ENCODE data around the gene ADAMTS6. TPM values are rescaled to one million over a fixed set of nuclear protein-coding genes. Genes with fewer than 3 reads are reported as not detected.

Gene ADAMTS6
- total and polyA plus RNA-seq, 2 experiments from 2014 or later, result 0.78 to 2.0 TPM

DNA sequence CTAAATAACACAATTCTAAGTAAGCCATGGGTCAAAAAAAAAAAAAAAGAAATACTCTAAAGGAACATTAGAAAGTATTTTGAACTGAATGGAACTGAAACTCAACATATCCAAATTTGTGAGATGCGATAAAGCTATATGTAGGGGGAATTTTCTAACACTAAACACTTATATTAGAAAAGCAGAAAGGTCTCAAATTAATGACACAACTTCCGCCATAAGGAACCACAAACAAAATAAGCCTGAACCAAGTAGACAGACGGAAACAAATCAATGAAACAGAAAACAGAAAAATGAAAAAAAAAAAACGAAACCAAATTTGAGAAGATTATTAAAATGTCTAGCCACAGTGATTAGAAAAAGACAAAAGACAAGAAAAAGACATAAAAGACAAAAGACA lies 39.9 kb downstream of the ADAMTS6 start (continued):
- no peak for TF ChIP-seq JUNB (IDR thresholded peaks at IDR 0.05; ENCODE audit: unreplicated experiment)
- TF ChIP-seq, protein P1, sequence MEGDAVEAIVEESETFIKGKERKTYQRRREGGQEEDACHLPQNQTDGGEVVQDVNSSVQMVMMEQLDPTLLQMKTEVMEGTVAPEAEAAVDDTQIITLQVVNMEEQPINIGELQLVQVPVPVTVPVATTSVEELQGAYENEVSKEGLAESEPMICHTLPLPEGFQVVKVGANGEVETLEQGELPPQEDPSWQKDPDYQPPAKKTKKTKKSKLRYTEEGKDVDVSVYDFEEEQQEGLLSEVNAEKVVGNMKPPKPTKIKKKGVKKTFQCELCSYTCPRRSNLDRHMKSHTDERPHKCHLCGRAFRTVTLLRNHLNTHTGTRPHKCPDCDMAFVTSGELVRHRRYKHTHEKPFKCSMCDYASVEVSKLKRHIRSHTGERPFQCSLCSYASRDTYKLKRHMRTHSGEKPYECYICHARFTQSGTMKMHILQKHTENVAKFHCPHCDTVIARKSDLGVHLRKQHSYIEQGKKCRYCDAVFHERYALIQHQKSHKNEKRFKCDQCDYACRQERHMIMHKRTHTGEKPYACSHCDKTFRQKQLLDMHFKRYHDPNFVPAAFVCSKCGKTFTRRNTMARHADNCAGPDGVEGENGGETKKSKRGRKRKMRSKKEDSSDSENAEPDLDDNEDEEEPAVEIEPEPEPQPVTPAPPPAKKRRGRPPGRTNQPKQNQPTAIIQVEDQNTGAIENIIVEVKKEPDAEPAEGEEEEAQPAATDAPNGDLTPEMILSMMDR (conservative IDR thresholded peaks at IDR 0.05; ENCODE audit: low read depth in 2 of 2), result no peak

DNA sequence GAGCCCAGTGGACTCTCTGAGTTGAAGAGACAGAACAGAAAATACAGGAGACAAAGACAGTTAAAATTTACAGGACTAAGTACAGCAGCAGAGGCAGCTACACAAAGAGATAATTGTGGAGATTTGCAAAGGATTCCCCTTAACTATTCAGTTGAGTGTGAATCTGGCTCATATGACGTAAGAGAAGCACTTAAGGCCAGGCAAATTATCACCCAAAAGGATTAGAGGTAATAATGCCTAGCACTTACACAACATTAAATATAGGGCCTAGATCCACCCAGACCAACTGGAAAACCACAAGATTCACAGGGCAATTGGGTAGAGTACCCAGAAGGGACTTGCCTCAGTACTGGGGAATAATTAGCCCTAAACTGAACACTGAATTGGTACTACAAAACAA lies 41.3 kb downstream of the ADAMTS6 start:
- H3K36me3 ChIP-seq (ENCODE audit: insufficient read depth), result no peaks in the 10 kb centered on the region
- no peak overlapping the region for H3K4me2 ChIP-seq
- no peaks in the 10 kb centered on the region for H3K4me1 Mint-ChIP-seq
- no peaks in the 10 kb centered on the region for H3K27me3 Mint-ChIP-seq (ENCODE audit: insufficient read depth, low read depth, poor library complexity)
- H3K27me3 ChIP-seq (ENCODE audit: insufficient read depth), result no peaks in the 10 kb centered on the region
- ATAC-seq (no peak), DNase-seq (ENCODE audit: low spot score) (no peak)
- no peaks in the 10 kb centered on the region for H3K79me2 ChIP-seq (replicated peaks; ENCODE audit: insufficient read depth)
- H3K27ac Mint-ChIP-seq, result no peak overlapping the region
- no peaks in the 10 kb centered on the region for H3F3A ChIP-seq (replicated peaks; ENCODE audit: low read depth)
- no peak overlapping the region for H3K4me3 ChIP-seq
- no peaks in the 10 kb centered on the region for H3K9me2 ChIP-seq (ENCODE audit: insufficient read depth)
- H4K20me1 ChIP-seq (replicated peaks; ENCODE audit: insufficient read depth), result no peaks in the 10 kb centered on the region
- H3K36me3 Mint-ChIP-seq (ENCODE audit: low read depth), result peaks cover 8% of the 10 kb centered on the region
- no peak overlapping the region for H2AFZ ChIP-seq
- peaks cover 7% of the 10 kb centered on the region for H3K9me3 Mint-ChIP-seq
- H3K4me3 Mint-ChIP-seq, result no peak overlapping the region
- no peak overlapping the region for H3K27ac ChIP-seq (ENCODE audit: low read depth)
- H3K4me1 ChIP-seq (ENCODE audit: insufficient read depth), result no peaks in the 10 kb centered on the region
- TF ChIP-seq, protein P1 (conservative IDR thresholded peaks at IDR 0.05; ENCODE audit: low read depth in 2 of 2), result no peak
- TF ChIP-seq, protein P2, sequence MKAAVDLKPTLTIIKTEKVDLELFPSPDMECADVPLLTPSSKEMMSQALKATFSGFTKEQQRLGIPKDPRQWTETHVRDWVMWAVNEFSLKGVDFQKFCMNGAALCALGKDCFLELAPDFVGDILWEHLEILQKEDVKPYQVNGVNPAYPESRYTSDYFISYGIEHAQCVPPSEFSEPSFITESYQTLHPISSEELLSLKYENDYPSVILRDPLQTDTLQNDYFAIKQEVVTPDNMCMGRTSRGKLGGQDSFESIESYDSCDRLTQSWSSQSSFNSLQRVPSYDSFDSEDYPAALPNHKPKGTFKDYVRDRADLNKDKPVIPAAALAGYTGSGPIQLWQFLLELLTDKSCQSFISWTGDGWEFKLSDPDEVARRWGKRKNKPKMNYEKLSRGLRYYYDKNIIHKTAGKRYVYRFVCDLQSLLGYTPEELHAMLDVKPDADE (IDR thresholded peaks at IDR 0.05), result no peak
- TF ChIP-seq, protein P3, sequence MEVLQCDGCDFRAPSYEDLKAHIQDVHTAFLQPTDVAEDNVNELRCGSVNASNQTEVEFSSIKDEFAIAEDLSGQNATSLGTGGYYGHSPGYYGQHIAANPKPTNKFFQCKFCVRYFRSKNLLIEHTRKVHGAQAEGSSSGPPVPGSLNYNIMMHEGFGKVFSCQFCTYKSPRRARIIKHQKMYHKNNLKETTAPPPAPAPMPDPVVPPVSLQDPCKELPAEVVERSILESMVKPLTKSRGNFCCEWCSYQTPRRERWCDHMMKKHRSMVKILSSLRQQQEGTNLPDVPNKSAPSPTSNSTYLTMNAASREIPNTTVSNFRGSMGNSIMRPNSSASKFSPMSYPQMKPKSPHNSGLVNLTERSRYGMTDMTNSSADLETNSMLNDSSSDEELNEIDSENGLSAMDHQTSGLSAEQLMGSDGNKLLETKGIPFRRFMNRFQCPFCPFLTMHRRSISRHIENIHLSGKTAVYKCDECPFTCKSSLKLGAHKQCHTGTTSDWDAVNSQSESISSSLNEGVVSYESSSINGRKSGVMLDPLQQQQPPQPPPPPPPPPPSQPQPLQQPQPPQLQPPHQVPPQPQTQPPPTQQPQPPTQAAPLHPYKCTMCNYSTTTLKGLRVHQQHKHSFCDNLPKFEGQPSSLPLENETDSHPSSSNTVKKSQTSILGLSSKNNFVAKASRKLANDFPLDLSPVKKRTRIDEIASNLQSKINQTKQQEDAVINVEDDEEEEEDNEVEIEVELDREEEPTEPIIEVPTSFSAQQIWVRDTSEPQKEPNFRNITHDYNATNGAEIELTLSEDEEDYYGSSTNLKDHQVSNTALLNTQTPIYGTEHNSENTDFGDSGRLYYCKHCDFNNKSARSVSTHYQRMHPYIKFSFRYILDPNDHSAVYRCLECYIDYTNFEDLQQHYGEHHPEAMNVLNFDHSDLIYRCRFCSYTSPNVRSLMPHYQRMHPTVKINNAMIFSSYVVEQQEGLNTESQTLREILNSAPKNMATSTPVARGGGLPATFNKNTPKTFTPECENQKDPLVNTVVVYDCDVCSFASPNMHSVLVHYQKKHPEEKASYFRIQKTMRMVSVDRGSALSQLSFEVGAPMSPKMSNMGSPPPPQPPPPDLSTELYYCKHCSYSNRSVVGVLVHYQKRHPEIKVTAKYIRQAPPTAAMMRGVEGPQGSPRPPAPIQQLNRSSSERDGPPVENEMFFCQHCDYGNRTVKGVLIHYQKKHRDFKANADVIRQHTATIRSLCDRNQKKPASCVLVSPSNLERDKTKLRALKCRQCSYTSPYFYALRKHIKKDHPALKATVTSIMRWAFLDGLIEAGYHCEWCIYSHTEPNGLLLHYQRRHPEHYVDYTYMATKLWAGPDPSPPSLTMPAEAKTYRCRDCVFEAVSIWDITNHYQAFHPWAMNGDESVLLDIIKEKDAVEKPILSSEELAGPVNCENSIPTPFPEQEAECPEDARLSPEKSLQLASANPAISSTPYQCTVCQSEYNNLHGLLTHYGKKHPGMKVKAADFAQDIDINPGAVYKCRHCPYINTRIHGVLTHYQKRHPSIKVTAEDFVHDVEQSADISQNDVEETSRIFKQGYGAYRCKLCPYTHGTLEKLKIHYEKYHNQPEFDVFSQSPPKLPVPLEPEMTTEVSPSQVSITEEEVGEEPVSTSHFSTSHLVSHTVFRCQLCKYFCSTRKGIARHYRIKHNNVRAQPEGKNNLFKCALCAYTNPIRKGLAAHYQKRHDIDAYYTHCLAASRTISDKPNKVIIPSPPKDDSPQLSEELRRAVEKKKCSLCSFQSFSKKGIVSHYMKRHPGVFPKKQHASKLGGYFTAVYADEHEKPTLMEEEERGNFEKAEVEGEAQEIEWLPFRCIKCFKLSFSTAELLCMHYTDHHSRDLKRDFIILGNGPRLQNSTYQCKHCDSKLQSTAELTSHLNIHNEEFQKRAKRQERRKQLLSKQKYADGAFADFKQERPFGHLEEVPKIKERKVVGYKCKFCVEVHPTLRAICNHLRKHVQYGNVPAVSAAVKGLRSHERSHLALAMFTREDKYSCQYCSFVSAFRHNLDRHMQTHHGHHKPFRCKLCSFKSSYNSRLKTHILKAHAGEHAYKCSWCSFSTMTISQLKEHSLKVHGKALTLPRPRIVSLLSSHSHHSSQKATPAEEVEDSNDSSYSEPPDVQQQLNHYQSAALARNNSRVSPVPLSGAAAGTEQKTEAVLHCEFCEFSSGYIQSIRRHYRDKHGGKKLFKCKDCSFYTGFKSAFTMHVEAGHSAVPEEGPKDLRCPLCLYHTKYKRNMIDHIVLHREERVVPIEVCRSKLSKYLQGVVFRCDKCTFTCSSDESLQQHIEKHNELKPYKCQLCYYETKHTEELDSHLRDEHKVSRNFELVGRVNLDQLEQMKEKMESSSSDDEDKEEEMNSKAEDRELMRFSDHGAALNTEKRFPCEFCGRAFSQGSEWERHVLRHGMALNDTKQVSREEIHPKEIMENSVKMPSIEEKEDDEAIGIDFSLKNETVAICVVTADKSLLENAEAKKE (CRISPR knock-in tag; IDR thresholded peaks at IDR 0.05), result no peak
- TF ChIP-seq, protein P4, sequence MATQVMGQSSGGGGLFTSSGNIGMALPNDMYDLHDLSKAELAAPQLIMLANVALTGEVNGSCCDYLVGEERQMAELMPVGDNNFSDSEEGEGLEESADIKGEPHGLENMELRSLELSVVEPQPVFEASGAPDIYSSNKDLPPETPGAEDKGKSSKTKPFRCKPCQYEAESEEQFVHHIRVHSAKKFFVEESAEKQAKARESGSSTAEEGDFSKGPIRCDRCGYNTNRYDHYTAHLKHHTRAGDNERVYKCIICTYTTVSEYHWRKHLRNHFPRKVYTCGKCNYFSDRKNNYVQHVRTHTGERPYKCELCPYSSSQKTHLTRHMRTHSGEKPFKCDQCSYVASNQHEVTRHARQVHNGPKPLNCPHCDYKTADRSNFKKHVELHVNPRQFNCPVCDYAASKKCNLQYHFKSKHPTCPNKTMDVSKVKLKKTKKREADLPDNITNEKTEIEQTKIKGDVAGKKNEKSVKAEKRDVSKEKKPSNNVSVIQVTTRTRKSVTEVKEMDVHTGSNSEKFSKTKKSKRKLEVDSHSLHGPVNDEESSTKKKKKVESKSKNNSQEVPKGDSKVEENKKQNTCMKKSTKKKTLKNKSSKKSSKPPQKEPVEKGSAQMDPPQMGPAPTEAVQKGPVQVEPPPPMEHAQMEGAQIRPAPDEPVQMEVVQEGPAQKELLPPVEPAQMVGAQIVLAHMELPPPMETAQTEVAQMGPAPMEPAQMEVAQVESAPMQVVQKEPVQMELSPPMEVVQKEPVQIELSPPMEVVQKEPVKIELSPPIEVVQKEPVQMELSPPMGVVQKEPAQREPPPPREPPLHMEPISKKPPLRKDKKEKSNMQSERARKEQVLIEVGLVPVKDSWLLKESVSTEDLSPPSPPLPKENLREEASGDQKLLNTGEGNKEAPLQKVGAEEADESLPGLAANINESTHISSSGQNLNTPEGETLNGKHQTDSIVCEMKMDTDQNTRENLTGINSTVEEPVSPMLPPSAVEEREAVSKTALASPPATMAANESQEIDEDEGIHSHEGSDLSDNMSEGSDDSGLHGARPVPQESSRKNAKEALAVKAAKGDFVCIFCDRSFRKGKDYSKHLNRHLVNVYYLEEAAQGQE (IDR thresholded peaks at IDR 0.05; ENCODE audit: unreplicated experiment), result no peak
- TF ChIP-seq CREB1 (CRISPR knock-in tag; IDR thresholded peaks at IDR 0.05; ENCODE audit: low read depth) (no peak), ZNF331 (CRISPR knock-in tag; IDR thresholded peaks at IDR 0.05; ENCODE audit: low read depth) (no peak), NANOG (IDR thresholded peaks at IDR 0.05; ENCODE audit: borderline replicate concordance) (no peak), STAT1 (IDR thresholded peaks at IDR 0.05; ENCODE audit: unreplicated experiment) (no peak), JUNB (IDR thresholded peaks at IDR 0.05; ENCODE audit: unreplicated experiment) (no peak), EZH2phosphoT487 (IDR thresholded peaks at IDR 0.05; ENCODE audit: unreplicated experiment) (no peak)

Measured in GM23338 (cell line).